HEK293 (cell line): ENCODE data around the gene FZR1.

Experiments
- CTCF ChIA-PET: fragments of 350-600 bp; formaldehyde crosslinking; extraction: SDS; loops from one replicate; lab custom pipeline; 2021; ENCODE audit warnings: antibody characterized with exemption; lab: Yijun Ruan, JAX
- POLR2A ChIA-PET: fragments of 300-600 bp; formaldehyde crosslinking; extraction: SDS; loops from one replicate; lab custom pipeline; 2020; ENCODE audit warnings: antibody characterized with exemption, inconsistent platforms; lab: Yijun Ruan, JAX
- H3K27ac ChIP-seq: fragments of 200-500 bp; sonication (Bioruptor generic); 2 replicates; pipeline ENCODE4 v1.5.1; 2014; ENCODE audit warnings: low read depth, low read length, control low read depth, inconsistent platforms; ENCODE audit errors: extremely low read depth
- H3K36me3 ChIP-seq, 2 experiments: fragments of 200-500 bp in 1 of 2; sonication (Bioruptor generic) in 1 of 2; 1 replicate in 1 of 2; 2 replicates in 1 of 2; pipeline ENCODE4 v1.5.1; 2014 to 2017; ENCODE audit warnings: inconsistent platforms in 2 of 2, low read length in 2 of 2; ENCODE audit not compliant: control insufficient read depth in 2 of 2, insufficient read depth in 1 of 2
- H3K4me1 ChIP-seq: fragments of 200-500 bp; sonication (Bioruptor generic); 2 replicates; pipeline ENCODE4 v1.5.1; 2014; ENCODE audit warnings: mild to moderate bottlenecking, low read length, inconsistent platforms; ENCODE audit not compliant: control insufficient read depth, insufficient read depth
- H3K4me3 ChIP-seq: 2 replicates; pipeline ENCODE4 v1.5.1; 2011; ENCODE audit warnings: low read depth, mild to moderate bottlenecking, control low read depth, low read length, moderate library complexity
- H3K9me3 ChIP-seq: fragments of 200-500 bp; sonication (Bioruptor generic); 2 replicates; pipeline ENCODE4 v1.5.1; 2014; ENCODE audit warnings: low read depth, low read length, inconsistent platforms; ENCODE audit not compliant: control insufficient read depth, insufficient read depth
- AEBP2 ChIP-seq: fragments of 450-650 bp; formaldehyde crosslinking; IDR thresholded peaks from 2 replicates; pipeline ENCODE4 v1.5.1; 2016; ENCODE audit warnings: missing biosample characterization, missing genetic modification characterization, borderline replicate concordance
- FEZF1 ChIP-seq: fragments of 450-650 bp; formaldehyde crosslinking; IDR thresholded peaks from 2 replicates; pipeline ENCODE4 v1.5.1; 2016; ENCODE audit warnings: missing biosample characterization, missing genetic modification characterization
- HOXC10 ChIP-seq: sonication (generic); formaldehyde crosslinking; IDR thresholded peaks from 2 replicates; pipeline ENCODE4 v1.8.1; 2023; ENCODE audit warnings: mild to moderate bottlenecking, missing genetic modification reagents
- PRDM1 ChIP-seq: fragments of 450-650 bp; formaldehyde crosslinking; IDR thresholded peaks from 2 replicates; pipeline ENCODE4; 2016; ENCODE audit warnings: missing biosample characterization, missing genetic modification characterization
- ZBTB20 ChIP-seq: fragments of 450-650 bp; formaldehyde crosslinking; IDR thresholded peaks from 2 replicates; pipeline ENCODE4 v1.5.1; 2016; ENCODE audit warnings: missing biosample characterization, missing genetic modification characterization
- ZBTB6 ChIP-seq: fragments of 450-650 bp; formaldehyde crosslinking; IDR thresholded peaks from 2 replicates; pipeline ENCODE4 v1.5.1; 2017; ENCODE audit warnings: missing biosample characterization, missing genetic modification characterization
- ZBTB8A ChIP-seq: fragments of 450-650 bp; formaldehyde crosslinking; IDR thresholded peaks from 2 replicates; pipeline ENCODE4 v1.5.1; 2016; ENCODE audit warnings: missing biosample characterization, missing genetic modification characterization
- ZFHX2 ChIP-seq: fragments of 450-650 bp; formaldehyde crosslinking; conservative IDR thresholded peaks from 2 replicates; pipeline ENCODE4 v1.5.1; 2016; ENCODE audit warnings: missing biosample characterization, missing genetic modification characterization
- ZFP37 ChIP-seq: fragments of 450-650 bp; formaldehyde crosslinking; IDR thresholded peaks from 2 replicates; pipeline ENCODE4 v1.5.1; 2016; ENCODE audit warnings: missing biosample characterization, missing genetic modification characterization
- ZNF112 ChIP-seq: fragments of 450-650 bp; formaldehyde crosslinking; IDR thresholded peaks from 2 replicates; pipeline ENCODE4 v1.5.0; 2017; ENCODE audit warnings: missing biosample characterization, missing genetic modification characterization
- ZNF114 ChIP-seq: fragments of 450-650 bp; formaldehyde crosslinking; IDR thresholded peaks from 2 replicates; pipeline ENCODE4 v1.5.0; 2017; ENCODE audit warnings: missing biosample characterization, missing genetic modification characterization
- ZNF169 ChIP-seq: fragments of 450-650 bp; formaldehyde crosslinking; IDR thresholded peaks from 2 replicates; pipeline ENCODE4 v1.5.1; 2016; ENCODE audit warnings: missing biosample characterization, missing genetic modification characterization
- ZNF274 ChIP-seq, 2 experiments: fragments of 200-500 bp in 1 of 2; fragments of 450-650 bp in 1 of 2; sonication (Bioruptor generic) in 1 of 2; formaldehyde crosslinking in 1 of 2; IDR thresholded peaks; 2 replicates each; pipeline versions ENCODE4 v1.5.1 to v1.6.1; 2014 to 2016; ENCODE audit warnings: borderline replicate concordance in 1 of 2, inconsistent platforms in 1 of 2, low read length in 1 of 2, missing biosample characterization in 1 of 2, missing genetic modification characterization in 1 of 2
- ZNF391 ChIP-seq: fragments of 450-650 bp; formaldehyde crosslinking; IDR thresholded peaks from 2 replicates; pipeline ENCODE4 v1.5.1; 2016; ENCODE audit warnings: low read depth, missing biosample characterization, missing genetic modification characterization, borderline replicate concordance
- ZNF433 ChIP-seq: fragments of 450-650 bp; formaldehyde crosslinking; IDR thresholded peaks from 2 replicates; pipeline ENCODE4 v1.5.1; 2016; ENCODE audit warnings: missing biosample characterization, missing genetic modification characterization, low read depth
- ZNF488 ChIP-seq: fragments of 450-650 bp; formaldehyde crosslinking; IDR thresholded peaks from 2 replicates; pipeline ENCODE4 v1.5.1; 2016; ENCODE audit warnings: missing biosample characterization, missing genetic modification characterization
- ZNF529 ChIP-seq: fragments of 450-650 bp; formaldehyde crosslinking; IDR thresholded peaks from 2 replicates; pipeline ENCODE4 v1.5.1; 2017; ENCODE audit warnings: missing genetic modification characterization, missing biosample characterization; ENCODE audit not compliant: insufficient replicate concordance
- ZNF621 ChIP-seq: fragments of 450-650 bp; formaldehyde crosslinking; IDR thresholded peaks from 2 replicates; pipeline ENCODE4 v1.5.1; 2017; ENCODE audit warnings: missing biosample characterization, missing genetic modification characterization
- ZNF626 ChIP-seq: fragments of 450-650 bp; sonication (Bioruptor Pico); formaldehyde crosslinking; IDR thresholded peaks from 2 replicates; pipeline ENCODE4 v1.5.1; 2018; ENCODE audit warnings: missing biosample characterization, missing genetic modification characterization, inconsistent platforms
- ZNF639 ChIP-seq: fragments of 450-650 bp; formaldehyde crosslinking; IDR thresholded peaks from 2 replicates; pipeline ENCODE4 v1.5.1; 2016; ENCODE audit warnings: missing biosample characterization, missing genetic modification characterization
- ZNF654 ChIP-seq: fragments of 450-650 bp; formaldehyde crosslinking; IDR thresholded peaks from 2 replicates; pipeline ENCODE4 v1.5.1; 2016; ENCODE audit warnings: low read depth, missing biosample characterization, missing genetic modification characterization
- ZNF664 ChIP-seq: fragments of 450-650 bp; formaldehyde crosslinking; IDR thresholded peaks from 2 replicates; pipeline ENCODE4 v1.5.1; 2016; ENCODE audit warnings: missing biosample characterization, missing genetic modification characterization
- ZNF670 ChIP-seq: fragments of 450-650 bp; formaldehyde crosslinking; IDR thresholded peaks from 2 replicates; pipeline ENCODE4 v1.5.1; 2016; ENCODE audit warnings: missing biosample characterization, missing genetic modification characterization, low read depth
- ZNF704 ChIP-seq: fragments of 450-650 bp; formaldehyde crosslinking; IDR thresholded peaks from 2 replicates; pipeline ENCODE4 v1.5.1; 2016; ENCODE audit warnings: missing biosample characterization, missing genetic modification characterization
- ZNF707 ChIP-seq: fragments of 450-650 bp; formaldehyde crosslinking; IDR thresholded peaks from 2 replicates; pipeline ENCODE4 v1.5.1; 2016; ENCODE audit warnings: missing biosample characterization, missing genetic modification characterization
- ZNF792 ChIP-seq: fragments of 450-650 bp; formaldehyde crosslinking; IDR thresholded peaks from 2 replicates; pipeline ENCODE4 v1.5.1; 2016; ENCODE audit warnings: missing biosample characterization, missing genetic modification characterization

FZR1 gene

GRCh38 chr19:3492919-3493318, 13.2 kb upstream of the FZR1 start:
- POLR2A ChIA-PET, result interaction anchor here (0.6 kb wide), 1 partner anchor 8 kb away, joined by 3 read pairs; no protein-coding TSS in a partner anchor
- Histone ChIP-seq H3K36me3 (peaks cover 7 to 60% of the 10 kb centered on the region in 2 experiments; a peak in 2 of 3 replicates), H3K4me3 (no peak overlapping the region), H3K4me1 (no peaks in the 10 kb centered on the region)
- CTCF ChIA-PET, result interaction anchor here (0.8 kb wide), 1 partner anchor 63 kb away, joined by 3 read pairs; no protein-coding TSS in a partner anchor
- no peak for TF ChIP-seq ZNF707 (tag by site-specific recombination)
- TF ChIP-seq ZNF704 (tag by site-specific recombination), result no peak
- TF ChIP-seq ZBTB20, result no peak
- TF ChIP-seq FEZF1 (tag by site-specific recombination), result no peak
- no peak for TF ChIP-seq ZBTB8A (tag by site-specific recombination)
- TF ChIP-seq ZNF664 (tag by site-specific recombination), result no peak
- no peak for TF ChIP-seq ZNF529
- TF ChIP-seq ZNF433, result no peak
- TF ChIP-seq AEBP2 (tag by site-specific recombination), result no peak
- TF ChIP-seq HOXC10 (CRISPR knock-in tag), result no peak
- TF ChIP-seq ZNF274 (IDR thresholded peaks at IDR 0.05; ENCODE audit: low read length), result no peak
- TF ChIP-seq ZNF274 (tag by site-specific recombination; IDR thresholded peaks at IDR 0.05; ENCODE audit: borderline replicate concordance), result no peak
- TF ChIP-seq ZNF639 (tag by site-specific recombination), result no peak
- no peak for TF ChIP-seq ZNF488 (tag by site-specific recombination)
- no peak for TF ChIP-seq ZBTB6 (tag by site-specific recombination)
- TF ChIP-seq ZNF169 (tag by site-specific recombination), result no peak
- TF ChIP-seq ZFP37, result no peak
- TF ChIP-seq ZNF670, result no peak
- TF ChIP-seq, all 188 proteins: peak for 0
- no peaks in the 10 kb centered on the region for H3K9me3 ChIP-seq
- H3K27ac ChIP-seq, result no peak overlapping the region

GRCh38 chr19:3493651-3494050, 12.5 kb upstream of the FZR1 start:
- Histone ChIP-seq H3K4me1 (no peaks in the 10 kb centered on the region), H3K27ac (no peak overlapping the region), H3K9me3 (no peaks in the 10 kb centered on the region), H3K4me3 (no peak overlapping the region), H3K36me3 (peaks cover 7 to 60% of the 10 kb centered on the region in 2 experiments; a peak in 2 of 3 replicates)
- CTCF ChIA-PET, result no interaction called here
- TF ChIP-seq ZNF792 (tag by site-specific recombination) (no peak), ZNF621 (tag by site-specific recombination) (no peak), ZNF112 (no peak), ZNF626 (tag by site-specific recombination) (no peak), ZFHX2 (tag by site-specific recombination) (no peak), PRDM1 (tag by site-specific recombination) (no peak), ZNF654 (tag by site-specific recombination) (no peak), ZNF274 (IDR thresholded peaks at IDR 0.05; ENCODE audit: low read length) (no peak), ZNF274 (tag by site-specific recombination; IDR thresholded peaks at IDR 0.05; ENCODE audit: borderline replicate concordance) (no peak), ZNF114 (tag by site-specific recombination) (no peak), ZNF391 (tag by site-specific recombination) (no peak)
- POLR2A ChIA-PET, result interaction anchor here (0.6 kb wide), 1 partner anchor 9 kb away, joined by 3 read pairs; no protein-coding TSS in a partner anchor
